Measurements from ENCODE around the gene SCML1.

The SCML1 gene

GRCh38 chrX:17750436-17750835, 13.1 kb downstream of the SCML1 start:
- DNase-seq = no peak
- H3K79me2 ChIP-seq (ENCODE audit: low read length) = no peaks in the 10 kb centered on the region
- H3K9me2 ChIP-seq (replicated peaks; ENCODE audit: insufficient read depth, low read length) = no peaks in the 10 kb centered on the region
- no peaks in the 10 kb centered on the region for H3K27me3 ChIP-seq (replicated peaks; ENCODE audit: insufficient read depth, low read length)
- H3F3A ChIP-seq (ENCODE audit: insufficient read depth, low read length) = no peaks in the 10 kb centered on the region
- H3K9me3 ChIP-seq (replicated peaks; ENCODE audit: insufficient read depth, low read length) = no peaks in the 10 kb centered on the region
- H3K4me3 ChIP-seq (ENCODE audit: low read length) = no peak overlapping the region
- H3K4me2 ChIP-seq (ENCODE audit: low read depth, low read length) = no peak overlapping the region
- no peaks in the 10 kb centered on the region for H4K20me1 ChIP-seq (ENCODE audit: insufficient read depth, low read length)
- H3K4me1 ChIP-seq (ENCODE audit: low read length) = no peaks in the 10 kb centered on the region
- no peak overlapping the region for H2AFZ ChIP-seq (ENCODE audit: low read length)
- no peak overlapping the region for H3K27ac ChIP-seq (ENCODE audit: low read length)
- no peak for TF ChIP-seq EZH2 (optimal IDR thresholded peaks at IDR 0.05; ENCODE audit: low read depth, low read length)
- no peak for TF ChIP-seq CTCF (IDR thresholded peaks at IDR 0.05; ENCODE audit: low read length)
- no peak for TF ChIP-seq EZH2phosphoT487 (IDR thresholded peaks at IDR 0.05; ENCODE audit: low read length)
- no peaks in the 10 kb centered on the region; the same call in 1 of the 2 replicates for H3K36me3 ChIP-seq (replicated peaks; ENCODE audit: insufficient read depth, low read length)
- H3K9ac ChIP-seq (ENCODE audit: low read length) = no peak overlapping the region

GRCh38 chrX:17758382-17758781, 21.1 kb downstream of the SCML1 start:
- no peak overlapping the region for H2AFZ ChIP-seq (ENCODE audit: low read length)
- H3F3A ChIP-seq (ENCODE audit: insufficient read depth, low read length) = no peaks in the 10 kb centered on the region
- TF ChIP-seq EZH2 (optimal IDR thresholded peaks at IDR 0.05; ENCODE audit: low read depth, low read length) = no peak
- TF ChIP-seq EZH2phosphoT487 (IDR thresholded peaks at IDR 0.05; ENCODE audit: low read length) = no peak
- H3K4me2 ChIP-seq (ENCODE audit: low read depth, low read length) = peak overlapping the region; percentile 28; the same call in 1 of the 2 replicates
- H3K9me2 ChIP-seq (replicated peaks; ENCODE audit: insufficient read depth, low read length) = no peaks in the 10 kb centered on the region
- DNase-seq = peak; percentile 32
- peaks cover 12% of the 10 kb centered on the region; the same call in 1 of the 2 replicates for H3K4me1 ChIP-seq (ENCODE audit: low read length)
- H3K9me3 ChIP-seq (replicated peaks; ENCODE audit: insufficient read depth, low read length) = no peaks in the 10 kb centered on the region
- no peak overlapping the region for H3K27ac ChIP-seq (ENCODE audit: low read length)
- H3K9ac ChIP-seq (ENCODE audit: low read length) = no peak overlapping the region
- H3K4me3 ChIP-seq (ENCODE audit: low read length) = no peak overlapping the region
- no peaks in the 10 kb centered on the region for H3K36me3 ChIP-seq (replicated peaks; ENCODE audit: insufficient read depth, low read length)
- H3K79me2 ChIP-seq (ENCODE audit: low read length) = no peaks in the 10 kb centered on the region
- no peaks in the 10 kb centered on the region for H3K27me3 ChIP-seq (replicated peaks; ENCODE audit: insufficient read depth, low read length)
- no peaks in the 10 kb centered on the region for H4K20me1 ChIP-seq (ENCODE audit: insufficient read depth, low read length)

- H3K9ac ChIP-seq (ENCODE audit: low read length) = no peak overlapping the region
- no peaks in the 10 kb centered on the region for H3K36me3 ChIP-seq (replicated peaks; ENCODE audit: insufficient read depth, low read length)
- H3F3A ChIP-seq (ENCODE audit: insufficient read depth, low read length) = no peaks in the 10 kb centered on the region
- H4K20me1 ChIP-seq (ENCODE audit: insufficient read depth, low read length) = no peaks in the 10 kb centered on the region
- no peak overlapping the region for H3K4me2 ChIP-seq (ENCODE audit: low read depth, low read length)
- H3K9me3 ChIP-seq (replicated peaks; ENCODE audit: insufficient read depth, low read length) = no peaks in the 10 kb centered on the region
- H3K4me3 ChIP-seq (ENCODE audit: low read length) = no peak overlapping the region
- peaks cover 12% of the 10 kb centered on the region; the same call in 1 of the 2 replicates for H3K4me1 ChIP-seq (ENCODE audit: low read length)
- H3K9me2 ChIP-seq (replicated peaks; ENCODE audit: insufficient read depth, low read length) = no peaks in the 10 kb centered on the region
- TF ChIP-seq CTCF (IDR thresholded peaks at IDR 0.05; ENCODE audit: low read length) = no peak
- TF ChIP-seq EZH2 (optimal IDR thresholded peaks at IDR 0.05; ENCODE audit: low read depth, low read length) = no peak
- TF ChIP-seq EZH2phosphoT487 (IDR thresholded peaks at IDR 0.05; ENCODE audit: low read length) = no peak
- no peak for DNase-seq
- H3K27ac ChIP-seq (ENCODE audit: low read length) = no peak overlapping the region
- H3K27me3 ChIP-seq (replicated peaks; ENCODE audit: insufficient read depth, low read length) = no peaks in the 10 kb centered on the region
- H3K79me2 ChIP-seq (ENCODE audit: low read length) = no peaks in the 10 kb centered on the region
- H2AFZ ChIP-seq (ENCODE audit: low read length) = no peak overlapping the region
Measured at GRCh38 chrX:17759990-17760389, 22.7 kb downstream of the SCML1 start.

- H2AFZ ChIP-seq (ENCODE audit: low read length) = no peak overlapping the region
Measured at GRCh38 chrX:17767734-17768133, 30.4 kb downstream of the SCML1 start.

More at GRCh38 chrX:17767734-17768133, 30.4 kb downstream of the SCML1 start:
- Histone ChIP-seq H3K4me1 (ENCODE audit: low read length) (no peaks in the 10 kb centered on the region), H3K27ac (ENCODE audit: low read length) (no peak overlapping the region), H3K36me3 (replicated peaks; ENCODE audit: insufficient read depth, low read length) (no peaks in the 10 kb centered on the region), H3K4me2 (ENCODE audit: low read depth, low read length) (no peak overlapping the region), H4K20me1 (ENCODE audit: insufficient read depth, low read length) (no peaks in the 10 kb centered on the region), H3K9ac (ENCODE audit: low read length) (no peak overlapping the region), H3K9me2 (replicated peaks; ENCODE audit: insufficient read depth, low read length) (no peaks in the 10 kb centered on the region), H3K4me3 (ENCODE audit: low read length) (no peak overlapping the region), H3K9me3 (replicated peaks; ENCODE audit: insufficient read depth, low read length) (no peaks in the 10 kb centered on the region), H3K79me2 (ENCODE audit: low read length) (no peaks in the 10 kb centered on the region), H3K27me3 (replicated peaks; ENCODE audit: insufficient read depth, low read length) (no peaks in the 10 kb centered on the region), H3F3A (ENCODE audit: insufficient read depth, low read length) (no peaks in the 10 kb centered on the region)
- DNase-seq = no peak
- no peak for TF ChIP-seq CTCF (IDR thresholded peaks at IDR 0.05; ENCODE audit: low read length)
- TF ChIP-seq EZH2phosphoT487 (IDR thresholded peaks at IDR 0.05; ENCODE audit: low read length) = no peak
